RWPE1 (cell line): ENCODE data around the gene LMF1.

Experiments
- CTCF ChIA-PET: fragments of 350-600 bp; sonication (Branson Sonifier 250); formaldehyde crosslinking; extraction: SDS; loops from one replicate; lab custom pipeline; 2021; lab: Yijun Ruan, JAX
- POLR2A ChIA-PET: fragments of 400-600 bp; formaldehyde crosslinking; extraction: SDS; loops from one replicate; lab custom pipeline; 2020; ENCODE audit warnings: antibody characterized with exemption; ENCODE audit not compliant: low non-redundant PET; lab: Yijun Ruan, JAX
- DNase-seq: peaks from one replicate; pipeline ENCODE4 v3.0.0; 2012; ENCODE audit warnings: low spot score
- H3K27ac ChIP-seq: fragments of 450-650 bp; 2 replicates; pipeline ENCODE4 v1.5.1; 2017
- CTCF ChIP-seq: fragments of 450-650 bp; conservative IDR thresholded peaks from 2 replicates; pipeline ENCODE4 v1.5.1; 2017; ENCODE audit warnings: low read depth, mild to moderate bottlenecking

Gene LMF1

GRCh38 chr16:998615-999014 lies 27.8 kb upstream of the LMF1 start:
- TF ChIP-seq CTCF: no peak
- ChIA-PET POLR2A (no interaction called here), CTCF (interaction anchor here (0.8 kb wide), 2 partner anchors 56 to 59 kb away, joined by 3 to 4 read pairs; no protein-coding TSS in a partner anchor)
- peak overlapping the region; percentile 76; the same call in 1 of the 2 replicates for H3K27ac ChIP-seq
- no peak for DNase-seq

GRCh38 chr16:998211-998610 lies 27.4 kb upstream of the LMF1 start:
- H3K27ac ChIP-seq: peak overlapping the region; percentile 76
- no peak for DNase-seq
- ChIA-PET CTCF (interaction anchor here (0.6 to 0.8 kb wide), 4 partner anchors 30 to 59 kb away, joined by 3 to 4 read pairs (median 3); no protein-coding TSS in a partner anchor), POLR2A (no interaction called here)
- no peak for TF ChIP-seq CTCF

- ChIA-PET POLR2A (interaction anchor here (0.6 kb wide), 2 partner anchors 43 to 333 kb away, joined by 3 read pairs; no protein-coding TSS in a partner anchor), CTCF (interaction anchor here (0.6 to 1.2 kb wide), 5 partner anchors 30 to 105 kb away, joined by 3 to 4 read pairs (median 3); no protein-coding TSS in a partner anchor)
- peak; percentile 80 for DNase-seq
- TF ChIP-seq CTCF: no peak
- peak overlapping the region; percentile 76 for H3K27ac ChIP-seq
These were observed 26.8 kb upstream of the LMF1 start for GRCh38 chr16:997440-998051.

- CTCF ChIA-PET: interaction anchor here (1.2 kb wide), 1 partner anchor 106 kb away, joined by 3 read pairs; no protein-coding TSS in a partner anchor
- peak overlapping the region; percentile 76 for H3K27ac ChIP-seq
- POLR2A ChIA-PET: no interaction called here
These were observed 25.9 kb upstream of the LMF1 start for GRCh38 chr16:996681-997080.

GRCh38 chr16:995783-996182 lies 25.0 kb upstream of the LMF1 start:
- no peak for TF ChIP-seq CTCF
- no peak overlapping the region for H3K27ac ChIP-seq
- no peak for DNase-seq
- ChIA-PET POLR2A (no interaction called here), CTCF (no interaction called here)

More at GRCh38 chr16:996681-997080, 25.9 kb upstream of the LMF1 start:
- no peak for TF ChIP-seq CTCF
- no peak for DNase-seq

DNA sequence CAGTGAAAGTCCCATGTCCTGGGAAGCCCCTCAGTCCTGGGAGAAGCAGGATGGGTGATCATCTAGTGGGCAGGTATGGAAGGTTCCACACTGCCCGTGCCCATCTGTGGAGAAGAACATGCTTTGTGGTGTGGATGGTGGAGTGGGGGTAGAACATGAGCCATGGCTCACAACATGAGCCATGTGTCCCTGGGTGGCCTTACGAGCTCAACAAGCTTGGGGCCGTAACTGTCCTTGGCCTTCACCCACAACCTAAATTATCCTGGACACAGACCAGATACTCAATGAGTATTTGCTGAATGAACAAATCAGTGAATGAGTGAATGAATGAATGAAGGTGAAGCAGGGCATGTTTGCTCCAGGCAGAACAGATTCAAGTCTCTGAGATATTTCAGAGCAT lies 24.3 kb upstream of the LMF1 start:
- ChIA-PET CTCF (no interaction called here), POLR2A (no interaction called here)
- TF ChIP-seq CTCF: no peak
- no peak for DNase-seq
- no peak overlapping the region for H3K27ac ChIP-seq
